BLaER1 treated with 17β-estradiol and CSF1 and Interleukin-3, amounts not matched to agents 10 nM and 100 nM (cell line): ENCODE measurements around the gene ELOVL7.
"Not testable (repeated sequence)": the region's sequence is repeated elsewhere in the genome, so short reads cannot be mapped to it uniquely, and the experiment has no call there.

Experiments used
- H3K27ac ChIP-seq, 11 experiments: shearing (Covaris generic); formaldehyde crosslinking; 2 replicates each; pipeline ENCODE4 v1.8.1; 2022
- H3K27me3 ChIP-seq, 11 experiments: shearing (Covaris generic); formaldehyde crosslinking; 2 replicates each; pipeline ENCODE4 v1.8.1; 2022
- H3K36me3 ChIP-seq, 11 experiments: shearing (Covaris generic); formaldehyde crosslinking; 2 replicates each; pipeline ENCODE4 v1.8.1; 2022
- H3K4me1 ChIP-seq, 10 experiments: shearing (Covaris generic); formaldehyde crosslinking; 2 replicates each; pipeline ENCODE4 v1.8.1; 2022
- H3K4me2 ChIP-seq, 11 experiments: shearing (Covaris generic); formaldehyde crosslinking; 2 replicates each; pipeline ENCODE4 v1.8.1; 2022
- H3K4me3 ChIP-seq, 10 experiments: shearing (Covaris generic); formaldehyde crosslinking; 2 replicates each; pipeline ENCODE4 v1.8.1; 2022
- H3K9ac ChIP-seq, 11 experiments: shearing (Covaris generic); formaldehyde crosslinking; 2 replicates each; pipeline ENCODE4 v1.8.1; 2022
- H3K9me3 ChIP-seq, 11 experiments: shearing (Covaris generic); formaldehyde crosslinking; replicated peaks in 1 of 11; 2 replicates each; pipeline ENCODE4 v1.8.1; 2022
- H4K20me1 ChIP-seq, 11 experiments: shearing (Covaris generic); formaldehyde crosslinking; 2 replicates each; pipeline ENCODE4 v1.8.1; 2022
- Cebpa-rat ChIP-seq, 11 experiments: shearing (Covaris generic); IDR thresholded peaks; 2 replicates each; pipeline ENCODE4 v1.8.1; 2022

The ELOVL7 gene

DNA sequence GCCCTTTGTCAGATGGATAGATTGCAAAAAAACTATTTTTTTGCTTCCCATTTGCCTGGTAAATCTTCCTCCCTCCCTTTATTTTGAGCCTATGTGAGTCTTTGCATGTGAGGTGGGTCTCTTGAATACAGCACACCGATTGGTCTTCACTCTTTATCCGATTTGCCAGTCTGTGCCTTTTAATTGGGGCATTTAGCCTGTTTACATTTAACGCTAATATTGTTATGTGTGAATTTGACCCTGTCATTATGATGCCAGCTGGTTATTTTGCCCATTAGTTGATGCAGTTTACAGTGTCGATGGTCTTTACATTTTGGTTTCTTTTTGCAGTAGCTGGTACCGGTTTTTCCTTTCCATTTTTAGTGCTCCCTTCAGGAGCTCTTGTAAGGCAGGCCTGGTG lies 131.1 kb downstream of the ELOVL7 start:
- H3K4me2 ChIP-seq = no peak overlapping the region
- peaks cover 0 to 19% (median 12%) of the 10 kb centered on the region in 11 experiments; a peak in 10 of 22 replicates for H3K9me3 ChIP-seq
- H3K27ac ChIP-seq = no peak overlapping the region
- no peaks in the 10 kb centered on the region for H4K20me1 ChIP-seq
- TF ChIP-seq Cebpa-rat (IDR thresholded peaks at IDR 0.05) = no peak
- H3K4me1 ChIP-seq = no peaks in the 10 kb centered on the region
- H3K27me3 ChIP-seq = no peaks in the 10 kb centered on the region
- no peak overlapping the region for H3K4me3 ChIP-seq
- no peak overlapping the region for H3K9ac ChIP-seq
- no peaks in the 10 kb centered on the region for H3K36me3 ChIP-seq

DNA sequence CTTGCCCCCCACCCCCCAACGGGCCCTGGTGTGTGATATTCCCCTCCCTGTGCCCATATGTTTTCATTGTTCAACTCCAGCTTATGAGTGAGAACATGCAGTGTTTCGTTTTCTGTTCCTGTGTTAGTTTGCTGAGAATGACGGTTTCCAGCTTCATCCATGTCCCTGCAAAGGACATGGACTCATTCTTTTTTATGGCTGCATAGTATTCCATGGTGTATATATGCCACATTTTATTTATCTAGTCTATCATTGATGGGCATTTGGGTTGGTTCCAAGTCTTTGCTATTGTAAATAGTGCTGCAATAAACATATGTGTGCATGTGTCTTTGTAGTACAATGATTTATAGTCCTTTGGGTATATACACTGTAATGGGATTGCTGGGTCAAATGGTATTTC lies 132.2 kb downstream of the ELOVL7 start:
- not testable (repeated sequence) for H3K36me3 ChIP-seq, H3K4me3 ChIP-seq, H3K27me3 ChIP-seq, H4K20me1 ChIP-seq, H3K9ac ChIP-seq, H3K27ac ChIP-seq, H3K4me2 ChIP-seq, H3K4me1 ChIP-seq
- H3K9me3 ChIP-seq = peaks cover 0 to 13% (median 8%) of the 10 kb centered on the region in 11 experiments; a peak in 8 of 22 replicates

DNA sequence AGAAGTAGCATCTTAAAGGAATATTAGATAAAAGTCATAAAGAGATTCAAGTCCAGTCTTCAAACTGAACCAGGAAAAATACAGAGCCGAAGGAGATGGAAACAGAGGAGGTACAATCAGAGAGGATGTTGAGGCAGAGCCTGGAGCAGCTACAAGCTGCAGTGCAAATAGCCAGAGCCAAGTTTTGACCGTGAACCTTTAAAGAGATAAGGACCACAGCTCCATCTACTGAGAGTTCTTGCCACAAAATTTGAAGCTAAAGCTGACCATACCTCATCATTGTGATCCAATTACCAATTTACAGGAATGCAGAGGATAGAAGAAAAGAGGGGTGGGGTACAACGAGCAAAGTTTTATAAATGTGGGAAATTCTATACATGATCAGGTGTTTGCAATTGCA lies 133.7 kb downstream of the ELOVL7 start:
- H4K20me1 ChIP-seq = no peaks in the 10 kb centered on the region
- H3K4me1 ChIP-seq = no peaks in the 10 kb centered on the region
- peaks cover 0 to 6% (median under 1%) of the 10 kb centered on the region in 11 experiments; a peak in 4 of 22 replicates for H3K9me3 ChIP-seq

DNA sequence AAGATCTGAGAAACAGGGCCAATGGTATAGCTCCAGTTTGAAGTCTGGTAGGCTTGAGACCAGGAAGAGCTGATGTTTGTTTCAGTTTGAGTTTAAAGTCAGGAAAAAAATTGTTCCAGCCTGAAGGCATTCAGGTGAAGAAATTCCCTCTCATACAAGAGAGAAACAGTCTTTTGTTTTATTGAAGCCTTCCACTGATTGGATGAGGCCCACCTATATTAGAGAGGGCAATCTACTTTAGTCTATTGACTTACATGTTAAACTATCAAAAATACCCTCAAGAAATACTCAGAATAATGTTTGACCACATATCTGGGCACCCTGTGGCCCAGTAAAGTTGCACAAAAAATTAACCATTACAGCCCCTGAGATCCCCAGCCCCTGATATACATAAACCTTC lies 138.9 kb downstream of the ELOVL7 start:
- no peak for TF ChIP-seq Cebpa-rat (IDR thresholded peaks at IDR 0.05)
- Histone ChIP-seq H3K4me2 (no peak overlapping the region), H3K9me3 (no peaks in the 10 kb centered on the region)

More for the DNA sequence above, 133.7 kb downstream of the ELOVL7 start:
- TF ChIP-seq Cebpa-rat (IDR thresholded peaks at IDR 0.05) = no peak
- Histone ChIP-seq H3K9ac (no peak overlapping the region), H3K4me2 (no peak overlapping the region), H3K4me3 (no peak overlapping the region), H3K36me3 (no peaks in the 10 kb centered on the region), H3K27me3 (no peaks in the 10 kb centered on the region), H3K27ac (no peak overlapping the region)

DNA sequence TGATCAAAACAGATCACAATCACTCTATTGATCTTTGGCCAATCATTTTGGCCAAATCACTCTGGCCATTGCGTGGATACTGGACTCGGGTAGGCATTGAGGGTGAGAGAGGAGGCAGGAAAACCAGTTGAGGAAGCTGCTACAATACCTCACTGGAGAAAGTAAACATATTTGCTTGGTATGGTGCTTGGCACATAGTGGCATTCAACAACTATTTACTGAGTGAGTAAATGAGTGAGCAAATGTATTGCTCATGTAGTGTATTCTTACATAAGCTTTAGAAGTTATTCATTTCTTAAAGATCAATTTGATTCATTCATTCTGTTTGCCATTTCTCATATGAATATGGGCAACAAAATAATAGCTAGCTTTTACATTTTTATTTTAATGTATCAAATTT lies 140.1 kb downstream of the ELOVL7 start:
- Histone ChIP-seq H3K4me3 (no peak overlapping the region), H3K36me3 (no peaks in the 10 kb centered on the region), H4K20me1 (no peaks in the 10 kb centered on the region), H3K27ac (no peak overlapping the region), H3K9me3 (no peaks in the 10 kb centered on the region), H3K9ac (no peak overlapping the region), H3K4me2 (no peak overlapping the region), H3K27me3 (no peaks in the 10 kb centered on the region), H3K4me1 (peaks cover 10 to 15% (median 14%) of the 10 kb centered on the region in 10 experiments)
- no peak for TF ChIP-seq Cebpa-rat (IDR thresholded peaks at IDR 0.05)

More for the DNA sequence above, 138.9 kb downstream of the ELOVL7 start:
- Histone ChIP-seq H3K27ac (no peak overlapping the region), H3K4me1 (peaks cover 8 to 13% (median 12%) of the 10 kb centered on the region in 10 experiments; a peak in 19 of 20 replicates), H4K20me1 (no peaks in the 10 kb centered on the region), H3K27me3 (no peaks in the 10 kb centered on the region), H3K4me3 (no peak overlapping the region), H3K36me3 (no peaks in the 10 kb centered on the region), H3K9ac (no peak overlapping the region)
